Liver (tissue), 9 donors: ENCODE results near the gene ARRDC3. TPM values are rescaled to one million over a fixed set of nuclear protein-coding genes. Genes with fewer than 3 reads are reported as not detected.

ENCODE experiments used
- DNase-seq: peaks from one replicate; pipeline ENCODE4 v3.0.0-alpha.2; 2017; ENCODE audit warnings: low spot score
- H3K27ac ChIP-seq, 2 donors: one replicate each; pipeline ENCODE4 v1.7.0; 2013; ENCODE audit warnings: inconsistent platforms in 2 of 2, low read length in 2 of 2, control low read depth in 1 of 2, low read depth in 1 of 2, mild to moderate bottlenecking in 1 of 2
- H3K27me3 ChIP-seq, 4 donors: one replicate each; pipeline versions ENCODE4 v1.6.1 to v1.7.0; 2013; ENCODE audit warnings: low read length in 3 of 4, inconsistent platforms in 1 of 4, mild to moderate bottlenecking in 1 of 4, moderate library complexity in 1 of 4; ENCODE audit not compliant: control insufficient read depth in 4 of 4, insufficient read depth in 4 of 4
- H3K36me3 ChIP-seq, 4 donors: one replicate each; pipeline versions ENCODE4 v1.6.1 to v1.7.0; 2013; ENCODE audit warnings: low read length in 3 of 4, mild to moderate bottlenecking in 3 of 4, low read depth in 1 of 4, moderate library complexity in 1 of 4; ENCODE audit not compliant: control insufficient read depth in 4 of 4, insufficient read depth in 3 of 4
- H3K4me1 ChIP-seq, 4 donors: one replicate each; pipeline versions ENCODE4 v1.6.1 to v1.7.0; 2013; ENCODE audit warnings: low read length in 3 of 4, mild to moderate bottlenecking in 3 of 4, moderate library complexity in 1 of 4; ENCODE audit not compliant: control insufficient read depth in 4 of 4, insufficient read depth in 4 of 4
- H3K4me3 ChIP-seq, 3 donors: one replicate each; pipeline versions ENCODE4 v1.6.1 to v1.7.0; 2013; ENCODE audit warnings: low read length in 3 of 3, control low read depth in 1 of 3, low read depth in 1 of 3, mild to moderate bottlenecking in 1 of 3
- H3K9ac ChIP-seq, 2 donors: one replicate each; pipeline ENCODE4 v1.7.0; 2013; ENCODE audit warnings: low read length in 2 of 2, mild to moderate bottlenecking in 2 of 2, moderate library complexity in 2 of 2, control low read depth in 1 of 2, low read depth in 1 of 2
- H3K9me3 ChIP-seq, 4 donors: one replicate each; pipeline versions ENCODE4 v1.6.1 to v1.7.0; 2013; ENCODE audit warnings: low read length in 3 of 4; ENCODE audit not compliant: control insufficient read depth in 4 of 4
- EGR1 ChIP-seq, 2 donors: IDR thresholded peaks; 2 replicates each; pipeline ENCODE4 v1.6.1; 2016 to 2018; ENCODE audit warnings: antibody characterized with exemption in 2 of 2, low read depth in 2 of 2
- FOXA1 ChIP-seq: IDR thresholded peaks from 2 replicates; pipeline ENCODE4 v1.6.1; 2016; ENCODE audit warnings: antibody characterized with exemption
- FOXA2 ChIP-seq: IDR thresholded peaks from 2 replicates; pipeline ENCODE4 v1.6.1; 2016; ENCODE audit warnings: antibody characterized with exemption
- GABPA ChIP-seq, 2 donors: IDR thresholded peaks in 1 of 2; conservative IDR thresholded peaks in 1 of 2; 2 replicates each; pipeline ENCODE4 v1.6.1; 2016; ENCODE audit warnings: antibody characterized with exemption in 2 of 2, mild to moderate bottlenecking in 1 of 2, moderate library complexity in 1 of 2
- HNF4A ChIP-seq, 2 donors: conservative IDR thresholded peaks; 2 replicates each; pipeline ENCODE4 v1.6.1; 2016; ENCODE audit warnings: antibody characterized with exemption in 2 of 2, mild to moderate bottlenecking in 2 of 2
- HNF4G ChIP-seq: IDR thresholded peaks from 2 replicates; pipeline ENCODE4 v1.6.1; 2016; ENCODE audit warnings: antibody characterized with exemption
- JUND ChIP-seq, 2 donors: IDR thresholded peaks; 2 replicates each; pipeline ENCODE4 v1.6.1; 2016; ENCODE audit warnings: antibody characterized with exemption in 2 of 2
- MAX ChIP-seq: IDR thresholded peaks from 2 replicates; pipeline ENCODE4 v1.6.1; 2016; ENCODE audit warnings: antibody characterized with exemption
- NR2F2 ChIP-seq: IDR thresholded peaks from 2 replicates; pipeline ENCODE4 v1.6.1; 2016; ENCODE audit warnings: antibody characterized with exemption
- RAD21 ChIP-seq, 2 donors: IDR thresholded peaks; 2 replicates each; pipeline ENCODE4 v1.6.1; 2016; ENCODE audit warnings: antibody characterized with exemption in 2 of 2, mild to moderate bottlenecking in 2 of 2
- REST ChIP-seq: IDR thresholded peaks from 2 replicates; pipeline ENCODE4 v1.6.1; 2016; ENCODE audit warnings: antibody characterized with exemption, mild to moderate bottlenecking
- RXRA ChIP-seq, 2 donors: IDR thresholded peaks; 2 replicates each; pipeline ENCODE4 v1.6.1; 2017 to 2018; ENCODE audit warnings: antibody characterized with exemption in 2 of 2, mild to moderate bottlenecking in 1 of 2
- SP1 ChIP-seq: IDR thresholded peaks from 2 replicates; pipeline ENCODE4 v1.6.1; 2018; ENCODE audit warnings: antibody characterized with exemption, mild to moderate bottlenecking
- TAF1 ChIP-seq: conservative IDR thresholded peaks from 2 replicates; pipeline ENCODE4 v1.6.1; 2016; ENCODE audit warnings: antibody characterized with exemption, mild to moderate bottlenecking
- YY1 ChIP-seq: IDR thresholded peaks from 2 replicates; pipeline ENCODE4 v1.6.1; 2016; ENCODE audit warnings: antibody characterized with exemption, mild to moderate bottlenecking
- ZBTB33 ChIP-seq: IDR thresholded peaks from 2 replicates; pipeline ENCODE4 v1.6.1; 2016; ENCODE audit warnings: antibody characterized with exemption
- polyA plus RNA-seq, 2 donors: library from polyadenylated mRNA; stranded (reverse) in 1 of 2; unstranded in 1 of 2; fragments of 200-250 nt in 1 of 2; fragments of >200 nt in 1 of 2; fragmentation: Nextera tagmentation in 1 of 2; extraction: Ambion mirVana in 1 of 2; gene quantifications; one replicate each; pipeline versions ENCODE4 v1.2.1 to v1.2.3, GENCODE V29; 2013 to 2015
- total RNA-seq, 2 donors: library from RNA; depleted of rRNA; stranded (reverse); fragments of >200 nt; gene quantifications; one replicate each; pipeline ENCODE4 v1.2.3, GENCODE V29; 2014
- TF ChIP-seq, protein P1 (sequence below): fragments of 150-350 bp; IDR thresholded peaks from 2 replicates; pipeline ENCODE4 v1.5.1; 2017; ENCODE audit warnings: improper control_type of control experiment, low read depth, low read length; ENCODE audit not compliant: missing input control
- TF ChIP-seq, protein P2 (sequence below): IDR thresholded peaks from 2 replicates; pipeline ENCODE4 v1.6.1; 2016; ENCODE audit warnings: antibody characterized with exemption
- donor health status: healthy.
- donor health status: healthy.
- donor health status: healthy.
- donor health status: healthy.
- donor health status: healthy.

Gene ARRDC3
- total and polyA plus RNA-seq, 4 donors, result 8.8 to 70.4 (median 34.0) TPM

GRCh38 chr5:91418158-91418557, 35.0 kb upstream of the ARRDC3 start:
- peaks cover 0 to 4% (median 1%) of the 10 kb centered on the region in 4 donors for H3K4me1 ChIP-seq
- no peaks in the 10 kb centered on the region for H3K27me3 ChIP-seq
- no peak for DNase-seq
- H3K9ac ChIP-seq, result no peak overlapping the region
- no peak overlapping the region for H3K27ac ChIP-seq
- H3K36me3 ChIP-seq, result no peaks in the 10 kb centered on the region
- no peak overlapping the region for H3K4me3 ChIP-seq
- H3K9me3 ChIP-seq, result no peaks in the 10 kb centered on the region
- no peak for TF ChIP-seq RXRA (IDR thresholded peaks at IDR 0.05)
- no peak for TF ChIP-seq GABPA (IDR thresholded peaks at IDR 0.05 in 1 of 2, conservative IDR thresholded peaks at IDR 0.05 in 1 of 2)
- no peak for TF ChIP-seq EGR1 (IDR thresholded peaks at IDR 0.05; ENCODE audit: low read depth in 2 of 2)
- TF ChIP-seq JUND (IDR thresholded peaks at IDR 0.05), result no peak
- no peak for TF ChIP-seq REST
- TF ChIP-seq, protein P1, sequence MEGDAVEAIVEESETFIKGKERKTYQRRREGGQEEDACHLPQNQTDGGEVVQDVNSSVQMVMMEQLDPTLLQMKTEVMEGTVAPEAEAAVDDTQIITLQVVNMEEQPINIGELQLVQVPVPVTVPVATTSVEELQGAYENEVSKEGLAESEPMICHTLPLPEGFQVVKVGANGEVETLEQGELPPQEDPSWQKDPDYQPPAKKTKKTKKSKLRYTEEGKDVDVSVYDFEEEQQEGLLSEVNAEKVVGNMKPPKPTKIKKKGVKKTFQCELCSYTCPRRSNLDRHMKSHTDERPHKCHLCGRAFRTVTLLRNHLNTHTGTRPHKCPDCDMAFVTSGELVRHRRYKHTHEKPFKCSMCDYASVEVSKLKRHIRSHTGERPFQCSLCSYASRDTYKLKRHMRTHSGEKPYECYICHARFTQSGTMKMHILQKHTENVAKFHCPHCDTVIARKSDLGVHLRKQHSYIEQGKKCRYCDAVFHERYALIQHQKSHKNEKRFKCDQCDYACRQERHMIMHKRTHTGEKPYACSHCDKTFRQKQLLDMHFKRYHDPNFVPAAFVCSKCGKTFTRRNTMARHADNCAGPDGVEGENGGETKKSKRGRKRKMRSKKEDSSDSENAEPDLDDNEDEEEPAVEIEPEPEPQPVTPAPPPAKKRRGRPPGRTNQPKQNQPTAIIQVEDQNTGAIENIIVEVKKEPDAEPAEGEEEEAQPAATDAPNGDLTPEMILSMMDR, result no peak
- TF ChIP-seq ZBTB33, result no peak
- no peak for TF ChIP-seq FOXA2
- TF ChIP-seq SP1, result no peak
- no peak for TF ChIP-seq MAX
- no peak for TF ChIP-seq RAD21 (IDR thresholded peaks at IDR 0.05)
- no peak for TF ChIP-seq HNF4A (conservative IDR thresholded peaks at IDR 0.05)
- TF ChIP-seq, protein P2, sequence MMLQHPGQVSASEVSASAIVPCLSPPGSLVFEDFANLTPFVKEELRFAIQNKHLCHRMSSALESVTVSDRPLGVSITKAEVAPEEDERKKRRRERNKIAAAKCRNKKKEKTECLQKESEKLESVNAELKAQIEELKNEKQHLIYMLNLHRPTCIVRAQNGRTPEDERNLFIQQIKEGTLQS, result no peak
- TF ChIP-seq NR2F2, result no peak
- TF ChIP-seq YY1, result no peak
- no peak for TF ChIP-seq HNF4G
- TF ChIP-seq TAF1, result no peak
- no peak for TF ChIP-seq FOXA1
